ENCODE measurements around the gene CAPN14. TPM values are rescaled to one million over a fixed set of nuclear protein-coding genes. Genes with fewer than 3 reads are reported as not detected.

CAPN14 gene
- total and polyA plus RNA-seq, 3 donors from 2014 or later, result 0.36 to 1.1 (median 0.47) TPM

DNA sequence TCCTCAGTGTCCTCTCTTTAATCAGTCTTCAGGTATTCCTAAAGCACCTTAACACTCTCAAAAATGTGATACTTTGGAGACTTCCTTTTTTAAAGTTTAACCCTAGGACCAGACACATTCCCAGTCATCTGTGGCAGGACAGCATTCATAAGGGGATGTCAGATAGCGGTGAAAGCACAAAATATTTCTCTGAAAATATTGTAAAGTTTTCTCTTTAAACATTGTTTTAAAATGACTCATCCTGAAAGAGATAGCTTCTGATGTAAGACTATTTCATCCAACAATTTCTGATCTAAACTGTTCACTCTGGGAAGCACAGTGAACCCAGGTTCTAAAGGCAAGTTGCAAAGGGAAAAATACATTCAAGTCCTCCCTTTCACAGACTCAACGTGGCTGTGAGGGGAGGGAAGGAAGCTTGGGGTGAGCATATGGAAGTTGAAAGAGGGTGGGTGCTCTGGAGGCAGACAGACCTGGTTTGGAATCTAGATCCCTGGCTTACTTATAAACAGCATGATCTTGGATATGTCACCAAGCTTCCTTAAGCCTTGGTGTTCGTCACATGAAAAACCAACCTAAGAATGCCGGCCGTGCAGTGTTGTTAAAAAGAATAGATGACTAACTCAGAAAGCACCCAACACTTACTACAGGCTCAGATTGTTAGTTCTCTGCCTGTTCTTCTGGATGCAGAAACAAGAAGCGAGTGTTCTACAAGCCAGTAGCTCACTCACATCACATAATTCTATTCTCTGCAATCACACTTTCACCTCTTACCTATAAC lies 91.2 kb downstream of the CAPN14 start:
- no peaks in the 10 kb centered on the region for H3K27me3 ChIP-seq
- no peak for DNase-seq
- no peaks in the 10 kb centered on the region for H3K9me3 ChIP-seq
- intact Hi-C loops (cut with DNase I; ENCODE audit: low total_unique reads), result no loop called here
- H3K36me3 ChIP-seq (ENCODE audit: low read depth, missing control alignments), result no peaks in the 10 kb centered on the region
- 80 to 86% methylated on average over 6 of the region's 6 CpGs for WGBS, 2 donors
- no peak overlapping the region for H3K27ac ChIP-seq
- H3K4me3 ChIP-seq, result no peak overlapping the region
- no peaks in the 10 kb centered on the region for H3K4me1 ChIP-seq
- TF ChIP-seq, protein P1, sequence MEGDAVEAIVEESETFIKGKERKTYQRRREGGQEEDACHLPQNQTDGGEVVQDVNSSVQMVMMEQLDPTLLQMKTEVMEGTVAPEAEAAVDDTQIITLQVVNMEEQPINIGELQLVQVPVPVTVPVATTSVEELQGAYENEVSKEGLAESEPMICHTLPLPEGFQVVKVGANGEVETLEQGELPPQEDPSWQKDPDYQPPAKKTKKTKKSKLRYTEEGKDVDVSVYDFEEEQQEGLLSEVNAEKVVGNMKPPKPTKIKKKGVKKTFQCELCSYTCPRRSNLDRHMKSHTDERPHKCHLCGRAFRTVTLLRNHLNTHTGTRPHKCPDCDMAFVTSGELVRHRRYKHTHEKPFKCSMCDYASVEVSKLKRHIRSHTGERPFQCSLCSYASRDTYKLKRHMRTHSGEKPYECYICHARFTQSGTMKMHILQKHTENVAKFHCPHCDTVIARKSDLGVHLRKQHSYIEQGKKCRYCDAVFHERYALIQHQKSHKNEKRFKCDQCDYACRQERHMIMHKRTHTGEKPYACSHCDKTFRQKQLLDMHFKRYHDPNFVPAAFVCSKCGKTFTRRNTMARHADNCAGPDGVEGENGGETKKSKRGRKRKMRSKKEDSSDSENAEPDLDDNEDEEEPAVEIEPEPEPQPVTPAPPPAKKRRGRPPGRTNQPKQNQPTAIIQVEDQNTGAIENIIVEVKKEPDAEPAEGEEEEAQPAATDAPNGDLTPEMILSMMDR (IDR thresholded peaks at IDR 0.05), result no peak
- no peak for TF ChIP-seq POLR2A (IDR thresholded peaks at IDR 0.05)

DNA sequence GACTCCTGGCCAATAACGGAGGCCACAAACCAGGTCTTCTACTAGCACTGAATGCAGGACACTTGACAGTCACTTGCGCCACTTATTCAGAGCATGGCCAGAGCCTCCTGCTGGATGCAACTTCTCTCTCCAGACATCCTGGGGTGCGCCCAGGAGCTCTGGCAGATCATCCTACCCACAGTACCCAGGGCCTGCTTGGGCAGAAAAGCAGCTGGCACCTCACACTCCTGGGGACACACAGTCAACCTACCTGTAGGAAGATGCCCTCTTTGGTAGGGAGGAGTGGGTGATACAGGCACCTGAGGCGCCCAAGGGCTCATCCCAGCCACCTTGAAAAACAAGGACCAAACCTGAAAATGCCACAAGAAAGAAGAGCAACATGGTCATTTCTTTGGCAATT lies 92.4 kb downstream of the CAPN14 start:
- Histone ChIP-seq H3K4me1 (no peaks in the 10 kb centered on the region), H3K27me3 (no peaks in the 10 kb centered on the region), H3K36me3 (ENCODE audit: low read depth, missing control alignments) (no peaks in the 10 kb centered on the region), H3K9me3 (no peaks in the 10 kb centered on the region), H3K4me3 (no peak overlapping the region), H3K27ac (no peak overlapping the region)
- 94 to 99% methylated on average over 4 of the region's 4 CpGs for WGBS, 2 donors
- no peak for DNase-seq
- intact Hi-C loops (cut with DNase I; ENCODE audit: low total_unique reads), result no loop called here
- no peak for TF ChIP-seq POLR2A (IDR thresholded peaks at IDR 0.05)
- TF ChIP-seq, protein P1 (IDR thresholded peaks at IDR 0.05), result no peak

Small RNA genes lying within 50 kb of the gene (small RNA-seq; reads per million reads assigned to genes)
- 0 reads per million in 2 donors for gene RNA5SP90

Other genes with a start within 250 kb of the CAPN14 start
- gene GALNT14, start 79.1 kb downstream of the CAPN14 start, total RNA-seq, result 10 to 100 TPM; 11.6 to 31.5 TPM
- 6.9 TPM for gene GALNT14, start 79.1 kb downstream of the CAPN14 start, polyA plus RNA-seq (ENCODE audit: insufficient read depth, low read depth, low replicate concordance)
- gene EHD3, start 16.6 kb upstream of the CAPN14 start, total RNA-seq, result 1 to 10 TPM; 4.5 to 5.1 TPM
- 3.5 TPM for gene EHD3, start 16.6 kb upstream of the CAPN14 start, polyA plus RNA-seq (ENCODE audit: insufficient read depth, low read depth, low replicate concordance)
- 1 to 10 TPM in 1 of 2 donors, under 1 TPM in 1; 0.43 to 1.5 TPM for gene XDH, start 197.2 kb upstream of the CAPN14 start, total RNA-seq
- gene XDH, start 197.2 kb upstream of the CAPN14 start, polyA plus RNA-seq (ENCODE audit: insufficient read depth, low read depth, low replicate concordance), result 0.21 TPM

Data from testis (tissue), 3 donors.